PC-9 (cell line): Measurements from ENCODE around the gene HSD17B2. TPM values are rescaled to one million over a fixed set of nuclear protein-coding genes. Genes with fewer than 3 reads are reported as not detected.
"Not testable (repeated sequence)": the region's sequence is repeated elsewhere in the genome, so short reads cannot be mapped to it uniquely, and the experiment has no call there.

ENCODE experiments used
- BruUV-seq: library from RNA; stranded (reverse); fragments of 400-500 nt; replicated peaks from 2 replicates; lab custom pipeline; 2021; lab: Mats Ljungman, UMichigan
- CTCF ChIA-PET: fragments of 300-600 bp; sonication (Branson Sonifier 250); formaldehyde crosslinking; loops from one replicate; lab custom pipeline; 2022; ENCODE audit warnings: antibody characterized with exemption; lab: Charles Lee
- POLR2A ChIA-PET: fragments of 300-600 bp; sonication (Branson Sonifier 250); formaldehyde crosslinking; loops from one replicate; lab custom pipeline; 2022; ENCODE audit warnings: antibody characterized with exemption; ENCODE audit not compliant: unreplicated experiment; lab: Charles Lee
- DNase-seq, 2 experiments: peaks; one replicate each; pipeline versions ENCODE4 v3.0.0 to v3.0.0-alpha.2; 2015 to 2022; ENCODE audit warnings: mixed read lengths in 1 of 2
- H2AFZ ChIP-seq: fragments of 200-600 bp; sonication (generic); 2 replicates; pipeline ENCODE4 v1.8.1; 2017; ENCODE audit warnings: antibody characterized with exemption
- H3F3A ChIP-seq: fragments of 200-600 bp; sonication (generic); 2 replicates; pipeline ENCODE4 v1.8.1; 2017; ENCODE audit warnings: antibody characterized with exemption, mild to moderate bottlenecking, low read depth; ENCODE audit not compliant: insufficient read depth
- H3K27ac ChIP-seq: fragments of 200-600 bp; sonication (generic); 2 replicates; pipeline ENCODE4 v1.6.1; 2016; ENCODE audit warnings: mixed run types
- H3K27me3 ChIP-seq: fragments of 200-600 bp; sonication (generic); 2 replicates; pipeline ENCODE4 v1.6.1; 2016; ENCODE audit warnings: low read depth, mixed run types; ENCODE audit not compliant: insufficient read depth
- H3K36me3 ChIP-seq: fragments of 200-600 bp; sonication (generic); 2 replicates; pipeline ENCODE4 v1.6.1; 2016; ENCODE audit warnings: low read depth, mixed run types
- H3K4me1 ChIP-seq: fragments of 200-600 bp; sonication (generic); replicated peaks from 2 replicates; pipeline ENCODE4 v1.6.1; 2016; ENCODE audit warnings: mixed run types; ENCODE audit not compliant: insufficient read depth
- H3K4me2 ChIP-seq: fragments of 200-600 bp; sonication (generic); 2 replicates; pipeline ENCODE4 v1.6.1; 2017; ENCODE audit warnings: mixed run types
- H3K4me3 ChIP-seq: fragments of 200-600 bp; sonication (generic); 2 replicates; pipeline ENCODE4 v1.6.1; 2016; ENCODE audit warnings: mixed run types
- H3K79me2 ChIP-seq: fragments of 200-600 bp; sonication (generic); 2 replicates; pipeline ENCODE4 v1.6.1; 2017; ENCODE audit warnings: low read depth, mixed run types
- H3K9me2 ChIP-seq: fragments of 200-600 bp; sonication (generic); 2 replicates; pipeline ENCODE4 v1.8.1; 2017; ENCODE audit warnings: mild to moderate bottlenecking; ENCODE audit not compliant: insufficient read depth
- H3K9me3 ChIP-seq: fragments of 200-600 bp; sonication (generic); 2 replicates; pipeline ENCODE4 v1.8.1; 2016; ENCODE audit warnings: low read depth; ENCODE audit not compliant: insufficient read depth
- H4K20me1 ChIP-seq: fragments of 200-600 bp; sonication (generic); 2 replicates; pipeline ENCODE4 v1.8.1; 2017; ENCODE audit not compliant: insufficient read depth
- EZH2 ChIP-seq: fragments of 200-600 bp; sonication (generic); IDR thresholded peaks from 2 replicates; pipeline ENCODE4 v1.8.0; 2017; ENCODE audit warnings: antibody characterized with exemption, low read depth
- intact Hi-C: fragments of 100-400 bp; cut with micrococcal nuclease; formaldehyde crosslinking; loops from one replicate; pipeline ENCODE4 v1.10.0; 2022; ENCODE audit not compliant: unreplicated experiment
- total RNA-seq: library from RNA; stranded (reverse); gene quantifications from 2 replicates; pipeline ENCODE4 v1.2.3, GENCODE V29; 2021
- TF ChIP-seq, protein P1 (sequence below): fragments of 200-600 bp; sonication (generic); conservative IDR thresholded peaks from 2 replicates; pipeline ENCODE4 v1.6.1; 2017; ENCODE audit warnings: mixed run types, antibody characterized with exemption, mild to moderate bottlenecking, moderate library complexity

Gene HSD17B2
- total RNA-seq, 1 experiment from 2014 or later, result not detected

- Histone ChIP-seq H3K9me3 (no peaks in the 10 kb centered on the region; the same call in 1 of the 2 replicates), H3K27ac (no peak overlapping the region), H4K20me1 (no peaks in the 10 kb centered on the region), H3F3A (no peaks in the 10 kb centered on the region), H3K36me3 (no peaks in the 10 kb centered on the region), H3K4me1 (no peaks in the 10 kb centered on the region), H3K9me2 (no peaks in the 10 kb centered on the region), H3K4me2 (no peak overlapping the region), H3K27me3 (0 out of 2 replicates have a peak, but pooled peaks cover 4% of the 10 kb centered on the region), H2AFZ (no peak overlapping the region), H3K4me3 (no peak overlapping the region), H3K79me2 (no peaks in the 10 kb centered on the region)
- intact Hi-C loops, result no loop called here
- TF ChIP-seq EZH2, result no peak
- TF ChIP-seq, protein P1, sequence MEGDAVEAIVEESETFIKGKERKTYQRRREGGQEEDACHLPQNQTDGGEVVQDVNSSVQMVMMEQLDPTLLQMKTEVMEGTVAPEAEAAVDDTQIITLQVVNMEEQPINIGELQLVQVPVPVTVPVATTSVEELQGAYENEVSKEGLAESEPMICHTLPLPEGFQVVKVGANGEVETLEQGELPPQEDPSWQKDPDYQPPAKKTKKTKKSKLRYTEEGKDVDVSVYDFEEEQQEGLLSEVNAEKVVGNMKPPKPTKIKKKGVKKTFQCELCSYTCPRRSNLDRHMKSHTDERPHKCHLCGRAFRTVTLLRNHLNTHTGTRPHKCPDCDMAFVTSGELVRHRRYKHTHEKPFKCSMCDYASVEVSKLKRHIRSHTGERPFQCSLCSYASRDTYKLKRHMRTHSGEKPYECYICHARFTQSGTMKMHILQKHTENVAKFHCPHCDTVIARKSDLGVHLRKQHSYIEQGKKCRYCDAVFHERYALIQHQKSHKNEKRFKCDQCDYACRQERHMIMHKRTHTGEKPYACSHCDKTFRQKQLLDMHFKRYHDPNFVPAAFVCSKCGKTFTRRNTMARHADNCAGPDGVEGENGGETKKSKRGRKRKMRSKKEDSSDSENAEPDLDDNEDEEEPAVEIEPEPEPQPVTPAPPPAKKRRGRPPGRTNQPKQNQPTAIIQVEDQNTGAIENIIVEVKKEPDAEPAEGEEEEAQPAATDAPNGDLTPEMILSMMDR, result no peak
- DNase-seq, result no peak
- ChIA-PET CTCF (no interaction called here), POLR2A (no interaction called here)
- BruUV-seq, result no TSS peak
Observed at GRCh38 chr16:82108774-82109173, 73.7 kb downstream of the HSD17B2 start.

- H4K20me1 ChIP-seq, intact Hi-C loops, H2AFZ ChIP-seq, H3K4me1 ChIP-seq, H3K79me2 ChIP-seq, H3K36me3 ChIP-seq, POLR2A ChIA-PET, CTCF ChIA-PET, H3K27ac ChIP-seq, H3K27me3 ChIP-seq, H3K9me2 ChIP-seq, H3K4me3 ChIP-seq, H3F3A ChIP-seq, BruUV-seq, H3K9me3 ChIP-seq, H3K4me2 ChIP-seq, DNase-seq: not testable (repeated sequence)
Observed at GRCh38 chr16:82109266-82109665, 74.2 kb downstream of the HSD17B2 start.

GRCh38 chr16:82111944-82112343, 76.9 kb downstream of the HSD17B2 start:
- Histone ChIP-seq H3K9me3 (no peaks in the 10 kb centered on the region), H3K79me2 (no peaks in the 10 kb centered on the region), H3K4me1 (no peaks in the 10 kb centered on the region), H3K9me2 (no peaks in the 10 kb centered on the region; the same call in 1 of the 2 replicates), H3K27ac (no peak overlapping the region), H3F3A (no peaks in the 10 kb centered on the region), H3K27me3 (no peaks in the 10 kb centered on the region), H3K36me3 (no peaks in the 10 kb centered on the region), H2AFZ (no peak overlapping the region), H3K4me2 (no peak overlapping the region), H3K4me3 (no peak overlapping the region), H4K20me1 (no peaks in the 10 kb centered on the region)
- CTCF ChIA-PET, result interaction anchor here (0.6 kb wide), 1 partner anchor 77 kb away, joined by 5 read pairs; the partner anchor contains the start of gene HSD17B2
- POLR2A ChIA-PET, result interaction anchor here (0.7 kb wide), 1 partner anchor 1873 kb away, joined by 3 read pairs; no protein-coding TSS in a partner anchor
- TF ChIP-seq, protein P1, result no peak
- no peak for TF ChIP-seq EZH2
- intact Hi-C loops, result loop anchor here (5.0 kb wide), 1 partner anchor 50 kb away; no protein-coding TSS in a partner anchor
- peak; percentile 11 to 65 for DNase-seq
- BruUV-seq, result no TSS peak

DNA sequence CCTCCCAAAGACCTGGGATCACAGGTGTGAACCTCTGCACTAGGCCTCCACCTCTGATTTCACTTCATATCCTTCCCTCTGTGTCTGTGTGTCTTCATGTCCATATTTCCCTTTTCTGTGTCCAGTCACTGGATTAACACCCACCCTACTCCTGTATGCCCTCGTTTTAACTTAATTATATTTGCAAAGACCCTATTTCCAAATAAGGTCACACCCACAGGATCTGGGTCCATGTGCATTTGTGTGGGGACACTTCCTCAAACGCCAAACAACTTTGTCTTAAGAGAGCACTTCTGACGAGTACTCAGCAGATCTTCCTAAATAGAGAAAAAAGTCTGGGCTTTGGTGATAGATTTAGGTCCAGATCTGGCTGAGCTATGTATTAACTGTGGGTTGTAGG, 78.7 kb downstream of the HSD17B2 start:
- TF ChIP-seq, protein P1, result no peak
- TF ChIP-seq EZH2, result no peak
- H3K4me2 ChIP-seq, result no peak overlapping the region
- no peaks in the 10 kb centered on the region for H3K9me3 ChIP-seq
- H3K9me2 ChIP-seq, result no peaks in the 10 kb centered on the region; the same call in 1 of the 2 replicates
- no peaks in the 10 kb centered on the region for H3F3A ChIP-seq
- ChIA-PET POLR2A (no interaction called here), CTCF (no interaction called here)
- H3K27me3 ChIP-seq, result no peaks in the 10 kb centered on the region
- H3K36me3 ChIP-seq, result no peaks in the 10 kb centered on the region
- intact Hi-C loops, result loop anchor here (5.0 kb wide), 1 partner anchor 51 kb away; no protein-coding TSS in a partner anchor
- no peaks in the 10 kb centered on the region for H3K4me1 ChIP-seq
- no TSS peak for BruUV-seq
- no peak overlapping the region for H2AFZ ChIP-seq
- no peaks in the 10 kb centered on the region for H4K20me1 ChIP-seq
- H3K27ac ChIP-seq, result no peak overlapping the region
- no peaks in the 10 kb centered on the region for H3K79me2 ChIP-seq
- H3K4me3 ChIP-seq, result no peak overlapping the region
- DNase-seq, result no peak
